Measurements from ENCODE around the gene PTPRO. TPM values are rescaled to one million over a fixed set of nuclear protein-coding genes. Genes with fewer than 3 reads are reported as not detected.

Gene PTPRO
- total RNA-seq, 1 experiment from 2014 or later, result 0.52 TPM

- no peak overlapping the region for H2AFZ ChIP-seq (ENCODE audit: low read length)
- H2BK20ac ChIP-seq (ENCODE audit: low read depth, low read length, poor library complexity, severe bottlenecking), result no peak overlapping the region
- no peak overlapping the region for H4K5ac ChIP-seq (ENCODE audit: insufficient read length, low read depth, low read length)
- no peak overlapping the region for H3K4ac ChIP-seq (ENCODE audit: low read depth, low read length)
- H2BK120ac ChIP-seq (ENCODE audit: low read depth, low read length, poor library complexity, severe bottlenecking), result no peak overlapping the region
- no peak overlapping the region for H4K8ac ChIP-seq (replicated peaks; ENCODE audit: insufficient read length, low read depth, low read length)
- H3K27ac Mint-ChIP-seq, result no peak overlapping the region
- no peak overlapping the region for H3K14ac ChIP-seq (ENCODE audit: insufficient read depth, low read length)
- no peaks in the 10 kb centered on the region for H3K79me1 ChIP-seq (ENCODE audit: insufficient read depth, low read depth, low read length, poor library complexity, severe bottlenecking)
- no peak for DNase-seq
- no peak for TF ChIP-seq CTCF (conservative IDR thresholded peaks at IDR 0.05)
- no peak overlapping the region for H3K4me2 ChIP-seq (ENCODE audit: insufficient read depth, insufficient read length, low read length)
- no peaks in the 10 kb centered on the region for H3K36me3 Mint-ChIP-seq (ENCODE audit: insufficient read depth in 1 of 3, low read depth in 3 of 3)
- no peak overlapping the region for H2AK5ac ChIP-seq (ENCODE audit: insufficient read length, low read length)
- no peak overlapping the region for H3K56ac ChIP-seq (ENCODE audit: insufficient read length, low read depth, low read length)
- no peaks in the 10 kb centered on the region for H3K23me2 ChIP-seq (ENCODE audit: insufficient read length, low read depth, low read length, poor library complexity, severe bottlenecking)
- no peak overlapping the region for H3K18ac ChIP-seq (ENCODE audit: insufficient read length, low read depth, low read length)
- no peaks in the 10 kb centered on the region for H3K4me1 ChIP-seq (ENCODE audit: insufficient read depth, low read length)
- no peak overlapping the region for H3K4me3 Mint-ChIP-seq
- H4K20me1 ChIP-seq (ENCODE audit: control insufficient read depth, insufficient read depth, insufficient read length), result no peaks in the 10 kb centered on the region
- no peak overlapping the region for H2BK15ac ChIP-seq (ENCODE audit: low read depth, low read length)
- H2BK5ac ChIP-seq (ENCODE audit: insufficient read length, low read length), result no peak overlapping the region
- no peaks in the 10 kb centered on the region for H3K9me3 ChIP-seq (ENCODE audit: control insufficient read depth, low read depth, low read length)
- no peaks in the 10 kb centered on the region for H3K79me2 ChIP-seq (ENCODE audit: insufficient read depth, low read length)
- no peak overlapping the region for H3K27ac ChIP-seq (ENCODE audit: insufficient read length, low read depth, low read length)
- no peak overlapping the region for H3T11ph ChIP-seq (ENCODE audit: low read length)
- H4K91ac ChIP-seq (ENCODE audit: insufficient read length, low read depth, low read length), result no peak overlapping the region
- H3K27me3 Mint-ChIP-seq (ENCODE audit: low read depth), result peaks cover 2% of the 10 kb centered on the region; the same call in 1 of the 2 replicates
- no peak overlapping the region for H3K23ac ChIP-seq (ENCODE audit: insufficient read length, low read depth, low read length)
- H3K4me1 Mint-ChIP-seq, result no peaks in the 10 kb centered on the region
- no peaks in the 10 kb centered on the region for H3K9me3 Mint-ChIP-seq
- no peaks in the 10 kb centered on the region for H3K27me3 ChIP-seq (ENCODE audit: insufficient read depth, low read length)
- no peak overlapping the region for H3K9ac ChIP-seq (ENCODE audit: extremely low read depth, insufficient read length, low read length)
- H2BK12ac ChIP-seq (ENCODE audit: insufficient read length, low read depth, low read length), result no peak overlapping the region
- no CpG with 5 or more reads among the region's 1 CpG for WGBS (ENCODE audit: extremely low coverage, insufficient read length, low lambda C conversion rate)
These were observed 218.2 kb downstream of the PTPRO start for GRCh38 chr12:15540469-15540872.

All from H9 (cell line).